Measurements from ENCODE around the gene SMYD3. TPM values are rescaled to one million over a fixed set of nuclear protein-coding genes. Genes with fewer than 3 reads are reported as not detected.

SMYD3 gene
- total RNA-seq, 1 donor from 2014 or later: 29.3 TPM

GRCh38 chr1:246471688-246472087 is 35.4 kb downstream of the SMYD3 start:
- DNase-seq (ENCODE audit: low spot score): no peak
- Mint-ChIP-seq H3K36me3 (ENCODE audit: low read depth) (no peaks in the 10 kb centered on the region), H3K27ac (ENCODE audit: unreplicated experiment) (no peak overlapping the region), H3K4me3 (ENCODE audit: unreplicated experiment) (no peak overlapping the region), H3K27me3 (ENCODE audit: low read depth) (no peaks in the 10 kb centered on the region), H3K9me3 (ENCODE audit: low read depth) (no peaks in the 10 kb centered on the region), H3K4me1 (ENCODE audit: low read depth) (peaks cover 2% of the 10 kb centered on the region)
- no peak for TF ChIP-seq CTCF (IDR thresholded peaks at IDR 0.05)

- Mint-ChIP-seq H3K27me3 (ENCODE audit: low read depth) (no peaks in the 10 kb centered on the region), H3K4me3 (ENCODE audit: unreplicated experiment) (no peak overlapping the region), H3K9me3 (ENCODE audit: low read depth) (no peaks in the 10 kb centered on the region), H3K27ac (ENCODE audit: unreplicated experiment) (no peak overlapping the region), H3K36me3 (ENCODE audit: low read depth) (no peaks in the 10 kb centered on the region), H3K4me1 (ENCODE audit: low read depth) (peaks cover 2% of the 10 kb centered on the region)
- no peak for TF ChIP-seq CTCF (IDR thresholded peaks at IDR 0.05)
- no peak for DNase-seq (ENCODE audit: low spot score)
Observed at GRCh38 chr1:246470585-246470984, 36.5 kb downstream of the SMYD3 start.

GRCh38 chr1:246462986-246463385 is 44.1 kb downstream of the SMYD3 start:
- H3K27me3 Mint-ChIP-seq (ENCODE audit: low read depth): no peaks in the 10 kb centered on the region

GRCh38 chr1:246460406-246460805 is 46.7 kb downstream of the SMYD3 start:
- DNase-seq (ENCODE audit: low spot score): no peak
- H3K36me3 Mint-ChIP-seq (ENCODE audit: low read depth): peaks cover 2% of the 10 kb centered on the region
- TF ChIP-seq CTCF (IDR thresholded peaks at IDR 0.05): no peak

More at GRCh38 chr1:246462986-246463385, 44.1 kb downstream of the SMYD3 start:
- no peak for TF ChIP-seq CTCF (IDR thresholded peaks at IDR 0.05)
- no peak for DNase-seq (ENCODE audit: low spot score)
- no peak overlapping the region for H3K4me3 Mint-ChIP-seq (ENCODE audit: unreplicated experiment)
- no peaks in the 10 kb centered on the region for H3K9me3 Mint-ChIP-seq (ENCODE audit: low read depth)
- H3K36me3 Mint-ChIP-seq (ENCODE audit: low read depth): peaks cover 1% of the 10 kb centered on the region
- peaks cover 2% of the 10 kb centered on the region for H3K4me1 Mint-ChIP-seq (ENCODE audit: low read depth)
- H3K27ac Mint-ChIP-seq (ENCODE audit: unreplicated experiment): no peak overlapping the region

GRCh38 chr1:246459221-246459620 is 47.9 kb downstream of the SMYD3 start:
- H3K4me3 Mint-ChIP-seq (ENCODE audit: unreplicated experiment): no peak overlapping the region

More at GRCh38 chr1:246460406-246460805, 46.7 kb downstream of the SMYD3 start:
- Mint-ChIP-seq H3K4me3 (ENCODE audit: unreplicated experiment) (no peak overlapping the region), H3K27me3 (ENCODE audit: low read depth) (no peaks in the 10 kb centered on the region), H3K4me1 (ENCODE audit: low read depth) (peaks cover 3% of the 10 kb centered on the region), H3K27ac (ENCODE audit: unreplicated experiment) (no peak overlapping the region), H3K9me3 (ENCODE audit: low read depth) (no peaks in the 10 kb centered on the region)

More at GRCh38 chr1:246459221-246459620, 47.9 kb downstream of the SMYD3 start:
- H3K36me3 Mint-ChIP-seq (ENCODE audit: low read depth): peaks cover 2% of the 10 kb centered on the region
- no peak for TF ChIP-seq CTCF (IDR thresholded peaks at IDR 0.05)
- no peak for DNase-seq (ENCODE audit: low spot score)
- H3K4me1 Mint-ChIP-seq (ENCODE audit: low read depth): peaks cover 12% of the 10 kb centered on the region
- H3K27ac Mint-ChIP-seq (ENCODE audit: unreplicated experiment): no peak overlapping the region
- no peaks in the 10 kb centered on the region for H3K9me3 Mint-ChIP-seq (ENCODE audit: low read depth)
- H3K27me3 Mint-ChIP-seq (ENCODE audit: low read depth): no peaks in the 10 kb centered on the region
